ENCODE results near the gene FMN1.

DNA sequence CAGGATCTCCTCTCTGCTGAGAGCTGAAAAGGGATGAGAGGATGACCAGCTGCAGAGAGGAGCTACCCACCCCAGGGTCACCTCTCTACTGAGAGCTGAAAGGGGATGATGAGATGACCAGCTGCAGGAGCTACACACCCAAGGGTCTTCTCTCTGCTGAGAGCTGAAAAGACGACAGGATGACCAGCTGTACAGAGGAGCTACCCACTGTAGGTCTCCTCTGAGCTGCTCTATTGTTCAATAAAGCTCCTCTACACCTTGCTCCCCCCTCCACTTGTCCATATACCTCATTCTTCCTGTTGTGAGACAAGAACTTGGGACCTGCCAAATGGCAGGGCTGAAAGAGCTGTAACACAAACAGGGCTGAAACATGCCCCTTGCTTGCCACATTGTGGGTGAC is 149.9 kb downstream of the FMN1 start:
- TF ChIP-seq EZH2 (IDR thresholded peaks at IDR 0.05; ENCODE audit: low read depth) (no peak), CTCF (conservative IDR thresholded peaks at IDR 0.05) (no peak)
